SK-N-SH (cell line): ENCODE results near the gene SRBD1. TPM values are rescaled to one million over a fixed set of nuclear protein-coding genes. Genes with fewer than 3 reads are reported as not detected.

Experiments
- CTCF ChIA-PET: fragments of 300-600, 350-600 bp; formaldehyde crosslinking; extraction: SDS; loops from one replicate; lab custom pipeline; 2021; lab: Yijun Ruan, JAX
- POLR2A ChIA-PET: fragments of 350-600 bp; sonication (Branson Sonifier 250); formaldehyde crosslinking; extraction: SDS; loops from one replicate; lab custom pipeline; 2020; ENCODE audit warnings: antibody characterized with exemption, inconsistent platforms; lab: Yijun Ruan, JAX
- DNase-seq: peaks from one replicate; pipeline ENCODE4 v3.0.0; 2012
- H2AFZ ChIP-seq: fragments of 200-600 bp; sonication (generic); 2 replicates; pipeline ENCODE4 v1.8.1; 2016; ENCODE audit warnings: antibody characterized with exemption, mild to moderate bottlenecking, low read depth
- H3F3A ChIP-seq: fragments of 200-600 bp; sonication (generic); replicated peaks from 2 replicates; pipeline ENCODE3; 2016; ENCODE audit warnings: antibody characterized with exemption, mild to moderate bottlenecking; ENCODE audit not compliant: insufficient read depth
- H3K27ac ChIP-seq, 2 experiments: fragments of 200-500 bp in 1 of 2; fragments of 200-600 bp in 1 of 2; sonication (Bioruptor generic) in 1 of 2; sonication (generic), shearing (Covaris generic) in 1 of 2; 2 replicates each; pipeline versions ENCODE4 v1.5.1 to v1.6.1; 2014 to 2016; ENCODE audit warnings: low read depth in 2 of 2, inconsistent platforms in 1 of 2, low read length in 1 of 2, mild to moderate bottlenecking in 1 of 2, mixed read lengths in 1 of 2
- H3K27me3 ChIP-seq: fragments of 200-600 bp; sonication (generic), shearing (Covaris generic); 2 replicates; pipeline ENCODE4 v1.6.1; 2016; ENCODE audit warnings: mixed run types; ENCODE audit not compliant: insufficient read depth
- H3K36me3 ChIP-seq, 2 experiments: fragments of 200-500 bp in 1 of 2; fragments of 200-600 bp in 1 of 2; sonication (Bioruptor generic) in 1 of 2; sonication (generic) in 1 of 2; replicated peaks in 1 of 2; 2 replicates each; pipeline versions ENCODE3 to v1.5.1; 2014 to 2016; ENCODE audit warnings: low read length in 1 of 2, mild to moderate bottlenecking in 1 of 2; ENCODE audit not compliant: insufficient read depth in 2 of 2, control insufficient read depth in 1 of 2
- H3K4me1 ChIP-seq, 2 experiments: fragments of 200-500 bp in 1 of 2; fragments of 200-600 bp in 1 of 2; sonication (Bioruptor generic) in 1 of 2; sonication (generic), shearing (Covaris generic) in 1 of 2; 2 replicates each; pipeline versions ENCODE4 v1.5.1 to v1.6.1; 2014 to 2016; ENCODE audit warnings: low read depth in 1 of 2, low read length in 1 of 2, mixed run types in 1 of 2; ENCODE audit not compliant: insufficient read depth in 2 of 2, control insufficient read depth in 1 of 2
- H3K4me2 ChIP-seq: fragments of 200-600 bp; sonication (generic), shearing (Covaris generic); 2 replicates; pipeline ENCODE4 v1.6.1; 2017; ENCODE audit warnings: mixed run types
- H3K4me3 ChIP-seq, 2 experiments: fragments of 200-500 bp in 1 of 2; fragments of 200-600 bp in 1 of 2; sonication (Bioruptor generic) in 1 of 2; sonication (generic), shearing (Covaris generic) in 1 of 2; 2 replicates each; pipeline versions ENCODE4 v1.5.1 to v1.8.1; 2014 to 2016; ENCODE audit warnings: low read depth in 2 of 2, inconsistent platforms in 1 of 2, low read length in 1 of 2, mild to moderate bottlenecking in 1 of 2, mixed read lengths in 1 of 2, moderate library complexity in 1 of 2
- H3K79me2 ChIP-seq: fragments of 200-600 bp; sonication (generic); 2 replicates; pipeline ENCODE4 v1.8.1; 2017; ENCODE audit warnings: mild to moderate bottlenecking; ENCODE audit not compliant: insufficient read depth
- H3K9ac ChIP-seq: fragments of 200-600 bp; sonication (generic); 2 replicates; pipeline ENCODE4 v1.6.1; 2017; ENCODE audit warnings: mixed run types
- H3K9me2 ChIP-seq: fragments of 200-600 bp; sonication (generic); 2 replicates; pipeline ENCODE4 v1.6.1; 2017; ENCODE audit warnings: mixed run types
- H3K9me3 ChIP-seq: fragments of 200-600 bp; sonication (generic); 2 replicates; pipeline ENCODE4 v1.6.1; 2017; ENCODE audit warnings: mixed run types, mild to moderate bottlenecking, moderate library complexity
- H4K20me1 ChIP-seq: fragments of 200-600 bp; sonication (generic); 2 replicates; pipeline ENCODE4 v1.6.1; 2017; ENCODE audit warnings: mild to moderate bottlenecking, mixed run types; ENCODE audit not compliant: insufficient read depth
- CHD2 ChIP-seq: fragments of 150-350 bp; IDR thresholded peaks from 2 replicates; pipeline ENCODE4 v1.6.1; 2018; ENCODE audit warnings: low read length; ENCODE audit not compliant: partially characterized antibody
- EP300 ChIP-seq, 2 experiments: IDR thresholded peaks; 2 replicates each; pipeline versions ENCODE4 v1.4.0 to v1.6.1; 2012; ENCODE audit warnings: borderline replicate concordance in 1 of 2, low read depth in 1 of 2, low read length in 1 of 2
- FOSL2 ChIP-seq: IDR thresholded peaks from 2 replicates; pipeline ENCODE4 v1.4.0; 2012; ENCODE audit warnings: low read depth, mild to moderate bottlenecking, moderate library complexity, borderline replicate concordance
- FOXM1 ChIP-seq: IDR thresholded peaks from 2 replicates; pipeline ENCODE4 v1.4.0; 2012; ENCODE audit warnings: low read depth, mild to moderate bottlenecking
- GATA2 ChIP-seq: sonication (generic); formaldehyde crosslinking; IDR thresholded peaks from 2 replicates; pipeline ENCODE4 v1.5.0; 2020; ENCODE audit warnings: mild to moderate bottlenecking, missing genetic modification reagents
- JUND ChIP-seq: IDR thresholded peaks from 2 replicates; pipeline ENCODE4 v1.4.0; 2012
- MEF2A ChIP-seq: IDR thresholded peaks from 2 replicates; pipeline ENCODE4 v1.4.0; 2012; ENCODE audit warnings: low read depth, borderline replicate concordance
- NFIC ChIP-seq: IDR thresholded peaks from 2 replicates; pipeline ENCODE4 v1.4.0; 2012; ENCODE audit warnings: borderline replicate concordance
- RAD21 ChIP-seq: IDR thresholded peaks from 2 replicates; pipeline ENCODE4 v1.6.1; 2012; ENCODE audit warnings: mild to moderate bottlenecking, low read length
- RCOR1 ChIP-seq: fragments of 150-350 bp; IDR thresholded peaks from 2 replicates; pipeline ENCODE4 v1.6.1; 2017; ENCODE audit warnings: antibody characterized with exemption, low read length
- RFX5 ChIP-seq: IDR thresholded peaks from 2 replicates; pipeline ENCODE4 v1.6.1; 2012; ENCODE audit warnings: mild to moderate bottlenecking, improper control_type of control experiment, low read length
- RXRA ChIP-seq: IDR thresholded peaks from 2 replicates; pipeline ENCODE4 v1.4.0; 2012; ENCODE audit warnings: low read depth, mild to moderate bottlenecking, borderline replicate concordance
- SIN3A ChIP-seq: IDR thresholded peaks from 2 replicates; pipeline ENCODE4 v1.6.1; 2012; ENCODE audit warnings: low read depth, mild to moderate bottlenecking, low read length, moderate library complexity, borderline replicate concordance
- TEAD4 ChIP-seq: IDR thresholded peaks from 2 replicates; pipeline ENCODE4 v1.4.0; 2012; ENCODE audit warnings: mild to moderate bottlenecking, borderline replicate concordance; ENCODE audit not compliant: insufficient read depth
- WGBS: methylation state at CpG from one replicate; pipeline ENCODE4 v1.1.6; 2017; ENCODE audit warnings: low lambda C conversion rate; 5-methylcytosine and 5-hydroxymethylcytosine counted together
- polyA plus RNA-seq, 3 experiments: library from polyadenylated mRNA; depleted of rRNA; stranded (reverse); fragments of >200 nt; gene quantifications; 2 replicates each; pipeline ENCODE4 v1.2.3, GENCODE V29; 2012
- TF ChIP-seq, protein P1 (sequence below): IDR thresholded peaks from 2 replicates; pipeline ENCODE4; 2012
- TF ChIP-seq, protein P2 (sequence below): fragments of 150-350 bp; IDR thresholded peaks from 2 replicates; pipeline ENCODE4 v1.6.1; 2017; ENCODE audit warnings: antibody characterized with exemption, low read length, low read depth, borderline replicate concordance
- TF ChIP-seq, protein P3 (sequence below): IDR thresholded peaks from 2 replicates; pipeline ENCODE4 v1.4.0; 2012; ENCODE audit warnings: low read depth, borderline replicate concordance
- TF ChIP-seq, protein P4 (sequence below): IDR thresholded peaks from 2 replicates; pipeline ENCODE4 v1.6.1; 2012; ENCODE audit warnings: mild to moderate bottlenecking, low read depth, low read length, moderate library complexity
- TF ChIP-seq, protein P5 (sequence below): IDR thresholded peaks from 2 replicates; pipeline ENCODE4 v1.4.0; 2012; ENCODE audit warnings: low read depth

The SRBD1 gene
- polyA plus RNA-seq, 1 of the 3 experiments (the other 2 are of a cell fraction), result 3.2 TPM

DNA sequence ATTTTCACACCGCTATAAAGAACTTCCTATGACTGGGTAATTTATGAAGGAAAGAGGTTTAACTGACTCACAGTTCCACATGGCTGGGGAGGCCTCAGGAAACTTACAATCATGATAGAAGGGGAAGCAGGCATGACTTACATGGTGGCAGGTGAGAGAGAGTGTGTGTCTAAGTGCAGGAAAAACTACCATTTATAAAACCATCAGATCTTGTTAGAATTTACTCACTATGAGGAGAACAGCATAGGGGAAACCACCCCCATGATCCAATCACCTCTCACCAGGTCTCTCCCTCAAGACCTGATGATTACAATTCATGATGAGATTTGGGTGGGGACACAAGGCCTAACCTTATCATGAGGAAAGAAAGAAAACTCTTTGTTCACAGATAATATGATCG is 174.6 kb downstream of the SRBD1 start:
- ChIA-PET POLR2A (no interaction called here), CTCF (interaction anchor here (1.6 kb wide), 1 partner anchor 58 kb away, joined by 6 read pairs; no protein-coding TSS in a partner anchor)
- H4K20me1 ChIP-seq, result no peaks in the 10 kb centered on the region
- peaks cover 19% of the 10 kb centered on the region for H3F3A ChIP-seq
- H3K4me1 ChIP-seq, result peaks cover 2 to 21% of the 10 kb centered on the region in 2 experiments; a peak in 3 of 4 replicates
- no peaks in the 10 kb centered on the region for H3K9me2 ChIP-seq
- no peak overlapping the region for H3K4me2 ChIP-seq
- 94% methylated on average over 2 of the region's 2 CpGs for WGBS
- peaks cover 0 to 3% of the 10 kb centered on the region in 2 experiments for H3K36me3 ChIP-seq
- no peaks in the 10 kb centered on the region for H3K27me3 ChIP-seq
- H2AFZ ChIP-seq, result no peak overlapping the region
- H3K9me3 ChIP-seq, result no peaks in the 10 kb centered on the region
- no peak for TF ChIP-seq GATA2 (CRISPR knock-in tag)
- TF ChIP-seq, all 33 proteins: peak for 0
- H3K4me3 ChIP-seq, result no peak overlapping the region
- no peak overlapping the region for H3K9ac ChIP-seq
- DNase-seq, result no peak
- H3K27ac ChIP-seq, result no peak overlapping the region
- H3K79me2 ChIP-seq, result 0 out of 2 replicates have a peak, but pooled peaks cover 7% of the 10 kb centered on the region

DNA sequence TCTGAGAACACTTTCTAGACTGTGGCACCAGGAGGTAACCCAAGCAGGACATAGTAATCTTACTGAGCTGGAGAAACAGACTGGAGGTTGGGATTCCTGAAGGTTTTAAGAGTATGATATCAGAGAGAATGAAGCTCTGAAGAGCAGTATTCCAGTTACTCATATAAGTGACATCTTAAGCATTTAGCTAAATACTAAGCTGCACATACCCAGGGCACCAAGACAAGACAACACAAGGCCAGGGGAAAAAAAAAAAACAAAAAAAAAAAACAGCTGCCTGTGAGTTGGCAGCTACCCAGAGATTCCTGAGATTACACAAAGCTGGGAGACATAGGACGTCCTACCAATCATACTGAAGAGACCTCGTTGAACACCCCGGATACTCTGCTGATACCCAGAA is 175.8 kb downstream of the SRBD1 start:
- Histone ChIP-seq H3K9me3 (no peaks in the 10 kb centered on the region), H3K79me2 (0 out of 2 replicates have a peak, but pooled peaks cover 11% of the 10 kb centered on the region), H3K27me3 (no peaks in the 10 kb centered on the region), H3K4me2 (no peak overlapping the region), H3K36me3 (peaks cover 0 to 3% of the 10 kb centered on the region in 2 experiments), H3F3A (peaks cover 15% of the 10 kb centered on the region), H3K9ac (no peak overlapping the region), H2AFZ (no peak overlapping the region), H3K9me2 (no peaks in the 10 kb centered on the region), H3K4me3 (no peak overlapping the region), H4K20me1 (no peaks in the 10 kb centered on the region), H3K4me1 (peaks cover 0 to 17% of the 10 kb centered on the region in 2 experiments; a peak in 2 of 4 replicates), H3K27ac (peak overlapping the region in 1 of 2 experiments; percentile 50; a peak in 2 of 4 replicates)
- DNase-seq, result peak; percentile 24
- POLR2A ChIA-PET, result no interaction called here
- WGBS, result 28% methylated on average over 3 of the region's 3 CpGs
- CTCF ChIA-PET, result interaction anchor here (0.8 to 1.6 kb wide), 3 partner anchors 50 to 453 kb away, joined by 3 to 6 read pairs (median 3); no protein-coding TSS in a partner anchor
- TF ChIP-seq RFX5 (no peak), GATA2 (CRISPR knock-in tag) (peak; percentile 21; the same call in 1 of the 2 replicates), FOXM1 (no peak), MEF2A (0 out of 2 replicates have a peak, but pooled peaks have one; percentile 43), FOSL2 (peak; percentile 62; the same call in 1 of the 2 replicates), TEAD4 (peak; percentile 82), RCOR1 (no peak), EP300 (IDR thresholded peaks at IDR 0.05; ENCODE audit: borderline replicate concordance in 1 of 2, low read depth in 1 of 2, low read length in 1 of 2) (peak in 1 of 2 experiments; percentile 75; a peak in 2 of 4 replicates), NFIC (peak; percentile 94), RAD21 (no peak), RXRA (0 out of 2 replicates have a peak, but pooled peaks have one; percentile 41), JUND (peak; percentile 75), CHD2 (no peak), SIN3A (no peak)
- TF ChIP-seq, protein P1, sequence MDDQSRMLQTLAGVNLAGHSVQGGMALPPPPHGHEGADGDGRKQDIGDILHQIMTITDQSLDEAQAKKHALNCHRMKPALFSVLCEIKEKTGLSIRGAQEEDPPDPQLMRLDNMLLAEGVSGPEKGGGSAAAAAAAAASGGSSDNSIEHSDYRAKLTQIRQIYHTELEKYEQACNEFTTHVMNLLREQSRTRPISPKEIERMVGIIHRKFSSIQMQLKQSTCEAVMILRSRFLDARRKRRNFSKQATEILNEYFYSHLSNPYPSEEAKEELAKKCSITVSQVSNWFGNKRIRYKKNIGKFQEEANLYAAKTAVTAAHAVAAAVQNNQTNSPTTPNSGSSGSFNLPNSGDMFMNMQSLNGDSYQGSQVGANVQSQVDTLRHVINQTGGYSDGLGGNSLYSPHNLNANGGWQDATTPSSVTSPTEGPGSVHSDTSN, result peak; percentile 51; the same call in 1 of the 2 replicates
- TF ChIP-seq, protein P2, sequence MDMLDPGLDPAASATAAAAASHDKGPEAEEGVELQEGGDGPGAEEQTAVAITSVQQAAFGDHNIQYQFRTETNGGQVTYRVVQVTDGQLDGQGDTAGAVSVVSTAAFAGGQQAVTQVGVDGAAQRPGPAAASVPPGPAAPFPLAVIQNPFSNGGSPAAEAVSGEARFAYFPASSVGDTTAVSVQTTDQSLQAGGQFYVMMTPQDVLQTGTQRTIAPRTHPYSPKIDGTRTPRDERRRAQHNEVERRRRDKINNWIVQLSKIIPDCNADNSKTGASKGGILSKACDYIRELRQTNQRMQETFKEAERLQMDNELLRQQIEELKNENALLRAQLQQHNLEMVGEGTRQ, result no peak
- TF ChIP-seq, protein P3, sequence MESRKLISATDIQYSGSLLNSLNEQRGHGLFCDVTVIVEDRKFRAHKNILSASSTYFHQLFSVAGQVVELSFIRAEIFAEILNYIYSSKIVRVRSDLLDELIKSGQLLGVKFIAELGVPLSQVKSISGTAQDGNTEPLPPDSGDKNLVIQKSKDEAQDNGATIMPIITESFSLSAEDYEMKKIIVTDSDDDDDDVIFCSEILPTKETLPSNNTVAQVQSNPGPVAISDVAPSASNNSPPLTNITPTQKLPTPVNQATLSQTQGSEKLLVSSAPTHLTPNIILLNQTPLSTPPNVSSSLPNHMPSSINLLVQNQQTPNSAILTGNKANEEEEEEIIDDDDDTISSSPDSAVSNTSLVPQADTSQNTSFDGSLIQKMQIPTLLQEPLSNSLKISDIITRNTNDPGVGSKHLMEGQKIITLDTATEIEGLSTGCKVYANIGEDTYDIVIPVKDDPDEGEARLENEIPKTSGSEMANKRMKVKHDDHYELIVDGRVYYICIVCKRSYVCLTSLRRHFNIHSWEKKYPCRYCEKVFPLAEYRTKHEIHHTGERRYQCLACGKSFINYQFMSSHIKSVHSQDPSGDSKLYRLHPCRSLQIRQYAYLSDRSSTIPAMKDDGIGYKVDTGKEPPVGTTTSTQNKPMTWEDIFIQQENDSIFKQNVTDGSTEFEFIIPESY, result no peak
- TF ChIP-seq, protein P4, sequence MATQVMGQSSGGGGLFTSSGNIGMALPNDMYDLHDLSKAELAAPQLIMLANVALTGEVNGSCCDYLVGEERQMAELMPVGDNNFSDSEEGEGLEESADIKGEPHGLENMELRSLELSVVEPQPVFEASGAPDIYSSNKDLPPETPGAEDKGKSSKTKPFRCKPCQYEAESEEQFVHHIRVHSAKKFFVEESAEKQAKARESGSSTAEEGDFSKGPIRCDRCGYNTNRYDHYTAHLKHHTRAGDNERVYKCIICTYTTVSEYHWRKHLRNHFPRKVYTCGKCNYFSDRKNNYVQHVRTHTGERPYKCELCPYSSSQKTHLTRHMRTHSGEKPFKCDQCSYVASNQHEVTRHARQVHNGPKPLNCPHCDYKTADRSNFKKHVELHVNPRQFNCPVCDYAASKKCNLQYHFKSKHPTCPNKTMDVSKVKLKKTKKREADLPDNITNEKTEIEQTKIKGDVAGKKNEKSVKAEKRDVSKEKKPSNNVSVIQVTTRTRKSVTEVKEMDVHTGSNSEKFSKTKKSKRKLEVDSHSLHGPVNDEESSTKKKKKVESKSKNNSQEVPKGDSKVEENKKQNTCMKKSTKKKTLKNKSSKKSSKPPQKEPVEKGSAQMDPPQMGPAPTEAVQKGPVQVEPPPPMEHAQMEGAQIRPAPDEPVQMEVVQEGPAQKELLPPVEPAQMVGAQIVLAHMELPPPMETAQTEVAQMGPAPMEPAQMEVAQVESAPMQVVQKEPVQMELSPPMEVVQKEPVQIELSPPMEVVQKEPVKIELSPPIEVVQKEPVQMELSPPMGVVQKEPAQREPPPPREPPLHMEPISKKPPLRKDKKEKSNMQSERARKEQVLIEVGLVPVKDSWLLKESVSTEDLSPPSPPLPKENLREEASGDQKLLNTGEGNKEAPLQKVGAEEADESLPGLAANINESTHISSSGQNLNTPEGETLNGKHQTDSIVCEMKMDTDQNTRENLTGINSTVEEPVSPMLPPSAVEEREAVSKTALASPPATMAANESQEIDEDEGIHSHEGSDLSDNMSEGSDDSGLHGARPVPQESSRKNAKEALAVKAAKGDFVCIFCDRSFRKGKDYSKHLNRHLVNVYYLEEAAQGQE, result no peak
- TF ChIP-seq, protein P5, sequence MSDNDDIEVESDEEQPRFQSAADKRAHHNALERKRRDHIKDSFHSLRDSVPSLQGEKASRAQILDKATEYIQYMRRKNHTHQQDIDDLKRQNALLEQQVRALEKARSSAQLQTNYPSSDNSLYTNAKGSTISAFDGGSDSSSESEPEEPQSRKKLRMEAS, result 0 out of 2 replicates have a peak, but pooled peaks have one; percentile 19
